GM23338 (cell line): ENCODE data around the gene KCNJ4. TPM values are rescaled to one million over a fixed set of nuclear protein-coding genes. Genes with fewer than 3 reads are reported as not detected.
A peak's percentile ranks its signal among the peaks of the same experiment; 100 is the strongest.

Experiments
- ATAC-seq: fragments of 200-7000 bp; cut with Tn5 transposase; 3 replicates; pipeline ENCODE4 v1.9.1; 2020
- DNase-seq: peaks from one replicate; pipeline ENCODE4 v3.0.0-alpha.2; 2015; ENCODE audit warnings: low spot score
- H2AFZ ChIP-seq: fragments of 200-600 bp; sonication (generic); 2 replicates; pipeline ENCODE4 v1.8.0; 2016; ENCODE audit warnings: antibody characterized with exemption, mild to moderate bottlenecking, moderate library complexity
- H3F3A ChIP-seq: fragments of 200-600 bp; sonication (generic); replicated peaks from 2 replicates; pipeline ENCODE4 v1.8.0; 2017; ENCODE audit warnings: antibody characterized with exemption, mixed run types, low read depth
- H3K27ac ChIP-seq: fragments of 200-600 bp; sonication (generic); 2 replicates; pipeline ENCODE4 v1.6.1; 2016; ENCODE audit warnings: low read depth
- H3K27me3 ChIP-seq: fragments of 200-600 bp; sonication (generic); 2 replicates; pipeline ENCODE4 v1.8.0; 2016; ENCODE audit warnings: mild to moderate bottlenecking, mixed run types, moderate library complexity; ENCODE audit not compliant: insufficient read depth
- H3K36me3 ChIP-seq: fragments of 200-600 bp; sonication (generic); 2 replicates; pipeline ENCODE4 v1.8.0; 2016; ENCODE audit warnings: mild to moderate bottlenecking; ENCODE audit not compliant: insufficient read depth
- H3K4me1 ChIP-seq: fragments of 200-600 bp; sonication (generic); 2 replicates; pipeline ENCODE4 v1.8.0; 2016; ENCODE audit warnings: mild to moderate bottlenecking, moderate library complexity; ENCODE audit not compliant: insufficient read depth
- H3K4me2 ChIP-seq: fragments of 200-600 bp; sonication (generic); 2 replicates; pipeline ENCODE4 v1.7.1; 2017; ENCODE audit warnings: mixed run types
- H3K4me3 ChIP-seq: fragments of 200-600 bp; sonication (generic); 2 replicates; pipeline ENCODE4 v1.6.1; 2016; ENCODE audit warnings: mixed run types
- H3K79me2 ChIP-seq: fragments of 200-600 bp; sonication (generic); replicated peaks from 2 replicates; pipeline ENCODE4 v1.8.0; 2017; ENCODE audit warnings: mild to moderate bottlenecking; ENCODE audit not compliant: insufficient read depth
- H3K9me2 ChIP-seq: fragments of 200-600 bp; sonication (generic); 2 replicates; pipeline ENCODE4 v1.8.0; 2017; ENCODE audit not compliant: insufficient read depth
- H4K20me1 ChIP-seq: fragments of 200-600 bp; sonication (generic); replicated peaks from 2 replicates; pipeline ENCODE4 v1.8.0; 2017; ENCODE audit warnings: mild to moderate bottlenecking; ENCODE audit not compliant: insufficient read depth
- H3K27ac Mint-ChIP-seq: 2 replicates; pipeline ENCODE4 v1.8.0; 2020; ENCODE audit warnings: inconsistent platforms, mild to moderate bottlenecking, moderate library complexity, mixed read lengths
- H3K27me3 Mint-ChIP-seq: 3 replicates; pipeline ENCODE4 v1.8.0; 2022; ENCODE audit warnings: low read depth, mild to moderate bottlenecking, moderate library complexity, mixed read lengths, inconsistent platforms; ENCODE audit not compliant: insufficient read depth, poor library complexity
- H3K36me3 Mint-ChIP-seq: 3 replicates; pipeline ENCODE4 v1.8.0; 2021; ENCODE audit warnings: low read depth, mild to moderate bottlenecking, inconsistent platforms, moderate library complexity, mixed read lengths
- H3K4me1 Mint-ChIP-seq: 3 replicates; pipeline ENCODE4 v1.8.0; 2020; ENCODE audit warnings: mild to moderate bottlenecking, inconsistent platforms, mixed read lengths
- H3K4me3 Mint-ChIP-seq: 3 replicates; pipeline ENCODE4 v1.8.0; 2021; ENCODE audit warnings: moderate library complexity, mild to moderate bottlenecking, inconsistent platforms, mixed read lengths
- H3K9me3 Mint-ChIP-seq: 3 replicates; pipeline ENCODE4 v1.8.0; 2020; ENCODE audit warnings: moderate library complexity, mild to moderate bottlenecking, inconsistent platforms, mixed read lengths
- STAT1 ChIP-seq: IDR thresholded peaks from one replicate; pipeline ENCODE4 v1.6.1; 2016; ENCODE audit warnings: antibody characterized with exemption; ENCODE audit not compliant: unreplicated experiment
- ZNF331 ChIP-seq: fragments of 250-450 bp; sonication (Bioruptor Pico); IDR thresholded peaks from 2 replicates; pipeline ENCODE4 v1.5.0; 2020; ENCODE audit warnings: low read depth, mild to moderate bottlenecking, moderate library complexity
- polyA plus RNA-seq: library from polyadenylated mRNA; unstranded; fragments of >200 nt; fragmentation: Nextera tagmentation; extraction: Ambion mirVana; gene quantifications from 2 replicates; pipeline ENCODE4 v1.2.1, GENCODE V29; 2016
- total RNA-seq: library from RNA; depleted of rRNA; stranded (reverse); fragments of >200 nt; shearing (Covaris generic); gene quantifications from 2 replicates; pipeline ENCODE4 v1.2.3, GENCODE V29; 2014
- TF ChIP-seq, protein P1 (sequence below): IDR thresholded peaks from 2 replicates; pipeline ENCODE4 v1.6.1; 2016; ENCODE audit warnings: antibody characterized with exemption
- TF ChIP-seq, protein P2 (sequence below): fragments of 250-450 bp; sonication (Bioruptor Pico); IDR thresholded peaks from 2 replicates; pipeline ENCODE4 v1.5.0; 2020; ENCODE audit warnings: mild to moderate bottlenecking, moderate library complexity

Gene KCNJ4
- total and polyA plus RNA-seq, 2 experiments from 2014 or later: 0.23 to 1.3 TPM

DNA sequence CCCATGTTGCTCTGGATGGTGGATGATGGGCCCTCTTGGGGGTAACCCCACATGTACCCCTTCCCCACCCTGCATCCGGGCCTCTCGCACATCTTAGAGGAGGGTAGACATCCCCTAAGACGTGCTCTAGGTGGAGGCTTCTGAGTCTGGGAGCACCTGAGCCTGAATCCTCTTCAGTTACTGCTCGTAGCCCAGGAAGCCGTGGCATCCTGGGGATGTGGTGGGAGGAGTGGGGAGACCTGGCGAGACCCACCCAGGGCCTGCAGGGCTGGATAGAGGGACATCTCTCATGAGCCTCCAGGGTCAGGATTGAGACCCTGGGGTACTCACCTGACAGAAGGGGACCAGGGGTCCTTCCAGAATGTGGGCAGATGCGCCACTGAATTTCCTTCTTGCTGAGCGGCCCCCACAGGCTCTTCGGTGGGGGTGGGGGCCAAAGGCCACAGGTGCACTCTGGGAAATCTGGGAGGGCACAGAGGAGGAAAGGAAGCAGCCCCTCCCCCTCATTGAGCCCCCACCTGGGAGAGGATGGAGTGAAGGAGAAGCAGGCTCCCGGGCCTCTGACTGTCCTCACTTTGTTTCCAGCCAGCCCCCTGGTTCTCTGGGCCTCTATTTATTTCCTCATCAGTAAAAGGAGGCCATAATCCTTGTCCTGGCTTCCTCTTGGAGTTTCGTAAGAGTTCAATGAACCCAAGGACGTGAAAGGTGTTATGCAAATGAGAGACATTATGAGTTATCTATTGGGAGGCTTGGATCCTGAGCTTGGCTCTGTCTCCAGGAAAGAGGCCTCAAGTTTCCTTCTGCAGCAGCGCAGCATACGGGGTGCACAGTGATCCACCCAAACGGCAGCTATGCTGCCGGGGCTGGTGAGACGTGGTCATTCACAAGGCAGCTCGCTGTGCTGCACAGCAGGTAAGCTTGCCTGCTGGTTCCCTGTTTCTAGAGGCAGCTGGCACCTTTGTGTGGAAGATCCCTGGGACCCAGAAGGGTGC lies 31.2 kb downstream of the KCNJ4 start (continued):
- TF ChIP-seq STAT1: no peak
- TF ChIP-seq, protein P1, sequence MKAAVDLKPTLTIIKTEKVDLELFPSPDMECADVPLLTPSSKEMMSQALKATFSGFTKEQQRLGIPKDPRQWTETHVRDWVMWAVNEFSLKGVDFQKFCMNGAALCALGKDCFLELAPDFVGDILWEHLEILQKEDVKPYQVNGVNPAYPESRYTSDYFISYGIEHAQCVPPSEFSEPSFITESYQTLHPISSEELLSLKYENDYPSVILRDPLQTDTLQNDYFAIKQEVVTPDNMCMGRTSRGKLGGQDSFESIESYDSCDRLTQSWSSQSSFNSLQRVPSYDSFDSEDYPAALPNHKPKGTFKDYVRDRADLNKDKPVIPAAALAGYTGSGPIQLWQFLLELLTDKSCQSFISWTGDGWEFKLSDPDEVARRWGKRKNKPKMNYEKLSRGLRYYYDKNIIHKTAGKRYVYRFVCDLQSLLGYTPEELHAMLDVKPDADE: no peak
- TF ChIP-seq, protein P2, sequence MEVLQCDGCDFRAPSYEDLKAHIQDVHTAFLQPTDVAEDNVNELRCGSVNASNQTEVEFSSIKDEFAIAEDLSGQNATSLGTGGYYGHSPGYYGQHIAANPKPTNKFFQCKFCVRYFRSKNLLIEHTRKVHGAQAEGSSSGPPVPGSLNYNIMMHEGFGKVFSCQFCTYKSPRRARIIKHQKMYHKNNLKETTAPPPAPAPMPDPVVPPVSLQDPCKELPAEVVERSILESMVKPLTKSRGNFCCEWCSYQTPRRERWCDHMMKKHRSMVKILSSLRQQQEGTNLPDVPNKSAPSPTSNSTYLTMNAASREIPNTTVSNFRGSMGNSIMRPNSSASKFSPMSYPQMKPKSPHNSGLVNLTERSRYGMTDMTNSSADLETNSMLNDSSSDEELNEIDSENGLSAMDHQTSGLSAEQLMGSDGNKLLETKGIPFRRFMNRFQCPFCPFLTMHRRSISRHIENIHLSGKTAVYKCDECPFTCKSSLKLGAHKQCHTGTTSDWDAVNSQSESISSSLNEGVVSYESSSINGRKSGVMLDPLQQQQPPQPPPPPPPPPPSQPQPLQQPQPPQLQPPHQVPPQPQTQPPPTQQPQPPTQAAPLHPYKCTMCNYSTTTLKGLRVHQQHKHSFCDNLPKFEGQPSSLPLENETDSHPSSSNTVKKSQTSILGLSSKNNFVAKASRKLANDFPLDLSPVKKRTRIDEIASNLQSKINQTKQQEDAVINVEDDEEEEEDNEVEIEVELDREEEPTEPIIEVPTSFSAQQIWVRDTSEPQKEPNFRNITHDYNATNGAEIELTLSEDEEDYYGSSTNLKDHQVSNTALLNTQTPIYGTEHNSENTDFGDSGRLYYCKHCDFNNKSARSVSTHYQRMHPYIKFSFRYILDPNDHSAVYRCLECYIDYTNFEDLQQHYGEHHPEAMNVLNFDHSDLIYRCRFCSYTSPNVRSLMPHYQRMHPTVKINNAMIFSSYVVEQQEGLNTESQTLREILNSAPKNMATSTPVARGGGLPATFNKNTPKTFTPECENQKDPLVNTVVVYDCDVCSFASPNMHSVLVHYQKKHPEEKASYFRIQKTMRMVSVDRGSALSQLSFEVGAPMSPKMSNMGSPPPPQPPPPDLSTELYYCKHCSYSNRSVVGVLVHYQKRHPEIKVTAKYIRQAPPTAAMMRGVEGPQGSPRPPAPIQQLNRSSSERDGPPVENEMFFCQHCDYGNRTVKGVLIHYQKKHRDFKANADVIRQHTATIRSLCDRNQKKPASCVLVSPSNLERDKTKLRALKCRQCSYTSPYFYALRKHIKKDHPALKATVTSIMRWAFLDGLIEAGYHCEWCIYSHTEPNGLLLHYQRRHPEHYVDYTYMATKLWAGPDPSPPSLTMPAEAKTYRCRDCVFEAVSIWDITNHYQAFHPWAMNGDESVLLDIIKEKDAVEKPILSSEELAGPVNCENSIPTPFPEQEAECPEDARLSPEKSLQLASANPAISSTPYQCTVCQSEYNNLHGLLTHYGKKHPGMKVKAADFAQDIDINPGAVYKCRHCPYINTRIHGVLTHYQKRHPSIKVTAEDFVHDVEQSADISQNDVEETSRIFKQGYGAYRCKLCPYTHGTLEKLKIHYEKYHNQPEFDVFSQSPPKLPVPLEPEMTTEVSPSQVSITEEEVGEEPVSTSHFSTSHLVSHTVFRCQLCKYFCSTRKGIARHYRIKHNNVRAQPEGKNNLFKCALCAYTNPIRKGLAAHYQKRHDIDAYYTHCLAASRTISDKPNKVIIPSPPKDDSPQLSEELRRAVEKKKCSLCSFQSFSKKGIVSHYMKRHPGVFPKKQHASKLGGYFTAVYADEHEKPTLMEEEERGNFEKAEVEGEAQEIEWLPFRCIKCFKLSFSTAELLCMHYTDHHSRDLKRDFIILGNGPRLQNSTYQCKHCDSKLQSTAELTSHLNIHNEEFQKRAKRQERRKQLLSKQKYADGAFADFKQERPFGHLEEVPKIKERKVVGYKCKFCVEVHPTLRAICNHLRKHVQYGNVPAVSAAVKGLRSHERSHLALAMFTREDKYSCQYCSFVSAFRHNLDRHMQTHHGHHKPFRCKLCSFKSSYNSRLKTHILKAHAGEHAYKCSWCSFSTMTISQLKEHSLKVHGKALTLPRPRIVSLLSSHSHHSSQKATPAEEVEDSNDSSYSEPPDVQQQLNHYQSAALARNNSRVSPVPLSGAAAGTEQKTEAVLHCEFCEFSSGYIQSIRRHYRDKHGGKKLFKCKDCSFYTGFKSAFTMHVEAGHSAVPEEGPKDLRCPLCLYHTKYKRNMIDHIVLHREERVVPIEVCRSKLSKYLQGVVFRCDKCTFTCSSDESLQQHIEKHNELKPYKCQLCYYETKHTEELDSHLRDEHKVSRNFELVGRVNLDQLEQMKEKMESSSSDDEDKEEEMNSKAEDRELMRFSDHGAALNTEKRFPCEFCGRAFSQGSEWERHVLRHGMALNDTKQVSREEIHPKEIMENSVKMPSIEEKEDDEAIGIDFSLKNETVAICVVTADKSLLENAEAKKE (CRISPR knock-in tag): no peak

DNA sequence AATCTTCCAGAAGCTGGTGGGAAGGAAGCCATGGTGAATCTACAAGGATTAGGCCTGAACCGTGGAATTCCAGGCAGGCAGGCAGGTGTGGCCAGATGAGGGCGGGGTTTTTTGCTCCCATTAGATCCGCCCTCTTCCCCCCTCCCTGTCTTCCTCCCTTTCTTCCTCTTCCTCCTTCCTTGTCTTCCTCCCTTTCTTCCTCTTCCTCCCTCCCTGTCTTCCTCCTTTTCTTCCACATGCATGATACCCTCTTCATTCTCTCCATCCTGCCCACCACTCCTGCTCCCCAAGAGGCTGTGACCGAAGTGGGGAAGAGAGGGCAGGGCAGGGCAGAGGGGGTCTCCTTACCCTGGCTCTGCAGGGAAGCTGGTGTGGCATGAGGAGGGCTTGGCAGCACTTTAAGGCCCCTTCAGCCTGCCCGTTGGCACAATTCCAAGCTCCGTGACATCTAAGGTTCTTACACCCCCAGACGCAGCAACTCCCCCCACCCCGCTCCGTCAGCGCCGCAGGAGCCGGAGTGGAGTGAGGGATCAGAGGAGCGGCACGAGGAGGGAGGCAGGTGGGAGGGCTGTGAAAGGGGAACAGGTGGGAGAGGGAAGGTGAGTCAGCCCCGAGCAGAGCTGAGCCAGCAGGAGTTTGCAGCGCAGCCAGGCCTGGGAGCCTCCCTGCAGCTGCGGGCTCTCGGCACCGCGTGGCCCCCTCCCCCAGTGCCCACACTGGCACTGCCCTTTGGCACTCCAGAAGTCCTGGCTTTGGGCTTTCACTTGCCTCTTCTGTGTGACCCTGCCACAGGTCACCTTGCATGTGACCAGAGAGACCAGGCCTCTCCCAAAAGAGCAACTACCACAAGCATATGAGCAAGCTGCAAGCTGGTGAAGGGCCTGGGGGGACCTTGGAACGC lies 32.1 kb downstream of the KCNJ4 start:
- DNase-seq: peak; percentile 61
- Mint-ChIP-seq H3K4me3 (no peak overlapping the region; the same call in 2 of the 3 replicates), H3K27me3 (peaks cover 6% of the 10 kb centered on the region), H3K4me1 (peaks cover 23% of the 10 kb centered on the region), H3K9me3 (no peaks in the 10 kb centered on the region), H3K27ac (peak overlapping the region; percentile 41; the same call in 1 of the 2 replicates), H3K36me3 (no peaks in the 10 kb centered on the region)
- Histone ChIP-seq H3K4me1 (peaks cover 7% of the 10 kb centered on the region), H3K27ac (no peak overlapping the region), H3K4me3 (no peak overlapping the region), H3K36me3 (no peaks in the 10 kb centered on the region), H3K4me2 (peak overlapping the region; percentile 48), H3K79me2 (no peaks in the 10 kb centered on the region), H3F3A (no peaks in the 10 kb centered on the region), H2AFZ (peak overlapping the region; percentile 97), H4K20me1 (no peaks in the 10 kb centered on the region), H3K9me2 (no peaks in the 10 kb centered on the region), H3K27me3 (no peaks in the 10 kb centered on the region)
- peak; percentile 71 for ATAC-seq
- no peak for TF ChIP-seq ZNF331 (CRISPR knock-in tag)
- TF ChIP-seq, protein P1: no peak
